A549 (cell line): ENCODE data around the gene PKIG. TPM values are rescaled to one million over a fixed set of nuclear protein-coding genes. Genes with fewer than 3 reads are reported as not detected.

Source experiments
- ATAC-seq, 2 experiments: fragments of 200-7000 bp in 1 of 2; fragments of >200 bp in 1 of 2; cut with Nextera tagmentation in 1 of 2; cut with Tn5 transposase in 1 of 2; 3 replicates each; pipeline versions ENCODE4 v1.8.0 to v1.9.1; 2018 to 2020; ENCODE audit warnings: mild to moderate bottlenecking in 1 of 2, moderate library complexity in 1 of 2
- CTCF ChIA-PET: fragments of 300-600 bp; sonication (Branson Sonifier 250); formaldehyde crosslinking; extraction: SDS; loops from one replicate; lab custom pipeline; 2021; ENCODE audit warnings: antibody characterized with exemption, inconsistent platforms; lab: Yijun Ruan, JAX
- POLR2A ChIA-PET: fragments of 350-600 bp; formaldehyde crosslinking; extraction: SDS; loops from one replicate; lab custom pipeline; 2021; ENCODE audit warnings: antibody characterized with exemption, inconsistent platforms; lab: Yijun Ruan, JAX
- DNase-seq, 2 experiments: peaks; one replicate each; pipeline versions ENCODE4 v3.0.0 to v3.0.0-alpha.2; 2011 to 2016; ENCODE audit warnings: low read depth in 1 of 2, low spot score in 1 of 2
- FAIRE-seq: peaks from 2 replicates; lab custom pipeline; 2011; peaks lifted over from hg19 to GRCh38; lab: Jason Lieb, UNC
- H3K27ac ChIP-seq, 2 experiments: fragments of >200 bp; sonication (Bioruptor Twin); formaldehyde crosslinking; 3 replicates each; pipeline ENCODE4 v1.5.1; 2016 to 2017
- H3K4me1 ChIP-seq: fragments of >200 bp; sonication (Bioruptor Twin); formaldehyde crosslinking; 3 replicates; pipeline ENCODE4 v1.6.1; 2016
- H3K4me2 ChIP-seq: fragments of >200 bp; sonication (Bioruptor Twin); formaldehyde crosslinking; 3 replicates; pipeline ENCODE4 v1.6.1; 2016
- H3K4me3 ChIP-seq: fragments of >200 bp; sonication (Bioruptor Twin); formaldehyde crosslinking; 3 replicates; pipeline ENCODE4 v1.5.1; 2016
- H3K9me3 ChIP-seq: fragments of >200 bp; sonication (Bioruptor Twin); formaldehyde crosslinking; 3 replicates; pipeline ENCODE4 v1.6.1; 2016
- BCL3 ChIP-seq: fragments of >200 bp; sonication (Bioruptor Twin); formaldehyde crosslinking; IDR thresholded peaks from 3 replicates; pipeline ENCODE4 v1.6.1; 2016
- BHLHE40 ChIP-seq: IDR thresholded peaks from 2 replicates; pipeline ENCODE4 v1.6.1; 2012; ENCODE audit warnings: low read depth, low read length, inconsistent platforms
- CBX8 ChIP-seq: fragments of 200-600 bp; sonication (generic); IDR thresholded peaks from 2 replicates; pipeline ENCODE4 v1.6.1; 2016
- CHD2 ChIP-seq: fragments of 150-350 bp; IDR thresholded peaks from 2 replicates; pipeline ENCODE4 v1.6.1; 2014; ENCODE audit warnings: low read length; ENCODE audit not compliant: partially characterized antibody
- CHD4 ChIP-seq: fragments of 200-600 bp; sonication (generic); IDR thresholded peaks from 2 replicates; pipeline ENCODE4 v1.6.1; 2016; ENCODE audit warnings: antibody characterized with exemption, mild to moderate bottlenecking, borderline replicate concordance
- GATA3 ChIP-seq: IDR thresholded peaks from 2 replicates; pipeline ENCODE4 v1.6.1; 2012; ENCODE audit warnings: borderline replicate concordance
- HDAC2 ChIP-seq: fragments of 200-600 bp; sonication (generic); IDR thresholded peaks from 2 replicates; pipeline ENCODE4 v1.6.1; 2016
- HMGXB4 ChIP-seq: fragments of 250-450 bp; sonication (Bioruptor Pico); IDR thresholded peaks from 2 replicates; pipeline ENCODE4 v1.5.0; 2021; ENCODE audit warnings: mild to moderate bottlenecking, moderate library complexity, borderline replicate concordance
- JUNB ChIP-seq: fragments of >200 bp; sonication (Bioruptor Twin); formaldehyde crosslinking; IDR thresholded peaks from 2 replicates; pipeline ENCODE4 v1.6.1; 2016
- KDM1A ChIP-seq: fragments of 200-600 bp; sonication (generic); IDR thresholded peaks from 2 replicates; pipeline ENCODE4 v1.6.1; 2016; ENCODE audit warnings: low read depth, mild to moderate bottlenecking
- MAX ChIP-seq: IDR thresholded peaks from 2 replicates; pipeline ENCODE4 v1.6.1; 2012
- NFE2L2 ChIP-seq: fragments of 150-350 bp; conservative IDR thresholded peaks from 2 replicates; pipeline ENCODE4 v1.6.1; 2014; ENCODE audit warnings: low read length
- NR3C1 ChIP-seq: fragments of >200 bp; sonication (Bioruptor Twin); formaldehyde crosslinking; IDR thresholded peaks from 3 replicates; pipeline ENCODE4 v1.6.1; 2017
- POLR2AphosphoS2 ChIP-seq: conservative IDR thresholded peaks from 2 replicates; pipeline ENCODE4 v1.6.1; 2012; ENCODE audit warnings: low read length, improper control_type of control experiment, inconsistent platforms
- RAD21 ChIP-seq, 2 experiments: fragments of >200 bp in 1 of 2; sonication (Bioruptor Twin) in 1 of 2; formaldehyde crosslinking in 1 of 2; IDR thresholded peaks in 1 of 2; conservative IDR thresholded peaks in 1 of 2; 2 replicates in 1 of 2; 3 replicates in 1 of 2; pipeline ENCODE4 v1.6.1; 2012 to 2018; ENCODE audit warnings: inconsistent platforms in 1 of 2
- RFX5 ChIP-seq: fragments of 450-650 bp; IDR thresholded peaks from 2 replicates; pipeline ENCODE4 v1.7.1; 2014; ENCODE audit warnings: antibody characterized with exemption, mild to moderate bottlenecking, moderate library complexity
- SMC3 ChIP-seq: fragments of >200 bp; sonication (Bioruptor Twin); formaldehyde crosslinking; IDR thresholded peaks from 3 replicates; pipeline ENCODE4 v1.6.1; 2018; ENCODE audit warnings: inconsistent platforms
- SREBF2 ChIP-seq: fragments of 450-650 bp; IDR thresholded peaks from 2 replicates; pipeline ENCODE4 v1.6.1; 2014; ENCODE audit warnings: mild to moderate bottlenecking, moderate library complexity
- TFCP2L1 ChIP-seq: fragments of 250-450 bp; sonication (Bioruptor Pico); IDR thresholded peaks from 2 replicates; pipeline ENCODE4 v1.5.0; 2021; ENCODE audit warnings: mild to moderate bottlenecking
- TP53 ChIP-seq: fragments of 250-450 bp; sonication (Bioruptor Pico); IDR thresholded peaks from 2 replicates; pipeline ENCODE4 v1.5.0; 2021; ENCODE audit warnings: mild to moderate bottlenecking, moderate library complexity
- ZFP36 ChIP-seq: fragments of 450-650 bp; IDR thresholded peaks from 2 replicates; pipeline ENCODE4 v1.6.1; 2014; ENCODE audit warnings: borderline replicate concordance; ENCODE audit not compliant: partially characterized antibody
- WGBS: methylation state at CpG from one replicate; pipeline ENCODE4 v1.1.6; 2017; ENCODE audit errors: missing lambda C conversion rate; 5-methylcytosine and 5-hydroxymethylcytosine counted together
- polyA plus RNA-seq, 4 experiments: library from polyadenylated mRNA; depleted of rRNA in 3 of 4; stranded (reverse); fragments of >200 nt; fragmentation: RNase III in 1 of 4; extraction: RNeasy Plus Mini Kit Qiagen cat#74134 plus additional on column Dnase treatment in 1 of 4; gene quantifications; 2 replicates in 3 of 4; 3 replicates in 1 of 4; pipeline ENCODE4 v1.2.3, GENCODE V29; 2011 to 2017
- TF ChIP-seq, protein P1 (sequence below): fragments of >200 bp; sonication (Bioruptor Twin); formaldehyde crosslinking; IDR thresholded peaks from 3 replicates; pipeline ENCODE4 v1.5.1; 2016
- TF ChIP-seq, protein P2 (sequence below): fragments of >200 bp; sonication (Bioruptor Twin); formaldehyde crosslinking; IDR thresholded peaks from 2 replicates; pipeline ENCODE4 v1.6.1; 2016
- TF ChIP-seq, protein P3 (sequence below): IDR thresholded peaks from 2 replicates; pipeline ENCODE4 v1.6.1; 2012; ENCODE audit warnings: low read depth, borderline replicate concordance

The PKIG gene
- polyA plus RNA-seq, 2 of the 4 experiments (the other 2 are of a cell fraction): 24.0 to 31.1 TPM

- no peak for TF ChIP-seq SREBF2
- TF ChIP-seq MAX: no peak
- no peak for TF ChIP-seq BHLHE40
- TF ChIP-seq, protein P1, sequence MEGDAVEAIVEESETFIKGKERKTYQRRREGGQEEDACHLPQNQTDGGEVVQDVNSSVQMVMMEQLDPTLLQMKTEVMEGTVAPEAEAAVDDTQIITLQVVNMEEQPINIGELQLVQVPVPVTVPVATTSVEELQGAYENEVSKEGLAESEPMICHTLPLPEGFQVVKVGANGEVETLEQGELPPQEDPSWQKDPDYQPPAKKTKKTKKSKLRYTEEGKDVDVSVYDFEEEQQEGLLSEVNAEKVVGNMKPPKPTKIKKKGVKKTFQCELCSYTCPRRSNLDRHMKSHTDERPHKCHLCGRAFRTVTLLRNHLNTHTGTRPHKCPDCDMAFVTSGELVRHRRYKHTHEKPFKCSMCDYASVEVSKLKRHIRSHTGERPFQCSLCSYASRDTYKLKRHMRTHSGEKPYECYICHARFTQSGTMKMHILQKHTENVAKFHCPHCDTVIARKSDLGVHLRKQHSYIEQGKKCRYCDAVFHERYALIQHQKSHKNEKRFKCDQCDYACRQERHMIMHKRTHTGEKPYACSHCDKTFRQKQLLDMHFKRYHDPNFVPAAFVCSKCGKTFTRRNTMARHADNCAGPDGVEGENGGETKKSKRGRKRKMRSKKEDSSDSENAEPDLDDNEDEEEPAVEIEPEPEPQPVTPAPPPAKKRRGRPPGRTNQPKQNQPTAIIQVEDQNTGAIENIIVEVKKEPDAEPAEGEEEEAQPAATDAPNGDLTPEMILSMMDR: no peak
- TF ChIP-seq NFE2L2: no peak
- TF ChIP-seq, protein P2, sequence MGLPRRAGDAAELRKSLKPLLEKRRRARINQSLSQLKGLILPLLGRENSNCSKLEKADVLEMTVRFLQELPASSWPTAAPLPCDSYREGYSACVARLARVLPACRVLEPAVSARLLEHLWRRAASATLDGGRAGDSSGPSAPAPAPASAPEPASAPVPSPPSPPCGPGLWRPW: no peak
- TF ChIP-seq CBX8: no peak
- no peak for TF ChIP-seq JUNB
- TF ChIP-seq RAD21 (conservative IDR thresholded peaks at IDR 0.05 in 1 of 2, IDR thresholded peaks at IDR 0.05 in 1 of 2): no peak
- ATAC-seq (no peak), FAIRE-seq (no peak), DNase-seq (no peak)
- Histone ChIP-seq H3K4me2 (0 out of 3 replicates have a peak overlapping the region, but pooled peaks have one; percentile 8), H3K27ac (no peak overlapping the region), H3K9me3 (no peaks in the 10 kb centered on the region), H3K4me3 (no peak overlapping the region), H3K4me1 (peaks cover 19% of the 10 kb centered on the region; the same call in 2 of the 3 replicates)
- ChIA-PET POLR2A (no interaction called here), CTCF (interaction anchor here (0.9 to 5.7 kb wide), 5 partner anchors 8 to 149 kb away, joined by 3 to 35 read pairs (median 4); partner anchors contain the start of gene TTPAL)
- WGBS: 92% methylated on average over 4 of the region's 4 CpGs
Measured at GRCh38 chr20:44533928-44534327, 48.5 kb upstream of the PKIG start.

- 90% methylated on average over 3 of the region's 3 CpGs for WGBS
- ATAC-seq: no peak
- H3K27ac ChIP-seq: no peak overlapping the region
- H3K4me3 ChIP-seq: no peak overlapping the region
- POLR2A ChIA-PET: no interaction called here
- CTCF ChIA-PET: interaction anchor here (1.0 to 5.7 kb wide), 2 partner anchors 61 to 74 kb away, joined by 4 to 35 read pairs; partner anchors contain the start of gene TTPAL
- no peak overlapping the region for H3K4me2 ChIP-seq
- no peak for DNase-seq
- no peaks in the 10 kb centered on the region for H3K9me3 ChIP-seq
- H3K4me1 ChIP-seq: peaks cover 16% of the 10 kb centered on the region; the same call in 2 of the 3 replicates
- FAIRE-seq: no peak
- no peak for TF ChIP-seq CHD2
- TF ChIP-seq TFCP2L1 (CRISPR knock-in tag): no peak
- TF ChIP-seq SMC3: no peak
- no peak for TF ChIP-seq BCL3
- no peak for TF ChIP-seq GATA3
- no peak for TF ChIP-seq HMGXB4 (CRISPR knock-in tag)
- TF ChIP-seq MAX: no peak
- TF ChIP-seq NR3C1: no peak
- TF ChIP-seq, protein P3, sequence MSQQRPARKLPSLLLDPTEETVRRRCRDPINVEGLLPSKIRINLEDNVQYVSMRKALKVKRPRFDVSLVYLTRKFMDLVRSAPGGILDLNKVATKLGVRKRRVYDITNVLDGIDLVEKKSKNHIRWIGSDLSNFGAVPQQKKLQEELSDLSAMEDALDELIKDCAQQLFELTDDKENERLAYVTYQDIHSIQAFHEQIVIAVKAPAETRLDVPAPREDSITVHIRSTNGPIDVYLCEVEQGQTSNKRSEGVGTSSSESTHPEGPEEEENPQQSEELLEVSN: no peak
- TF ChIP-seq RFX5: no peak
- TF ChIP-seq TP53: no peak
- no peak for TF ChIP-seq POLR2AphosphoS2
- no peak for TF ChIP-seq HDAC2
- no peak for TF ChIP-seq KDM1A
- TF ChIP-seq, protein P2: no peak
- TF ChIP-seq ZFP36: no peak
- TF ChIP-seq CHD4: no peak
Measured at GRCh38 chr20:44536175-44536574, 46.2 kb upstream of the PKIG start.
